DMS153 treated with DMSO at 0.1 percent for 48 hours (cell line): ENCODE data around the gene EP300.
"Not testable (repeated sequence)": the region's sequence is repeated elsewhere in the genome, so short reads cannot be mapped to it uniquely, and the experiment has no call there.

Experiments used
- DNase-seq: peaks from one replicate; lab custom pipeline; 2025; ENCODE audit not compliant: unreplicated experiment; lab: John Stamatoyannopoulos, UW

The EP300 gene

GRCh38 chr22:41092023-41092817 lies at the start of gene EP300:
TSS of gene EP300 (plus strand) at chr22:41092592. CDS start at chr22:41093005, 413 bp downstream.
- DNase-seq, result no peak

- no peak for DNase-seq
Observed at GRCh38 chr22:41043722-41044121, 48.7 kb upstream of the EP300 start.

GRCh38 chr22:41045575-41045974 lies 46.8 kb upstream of the EP300 start:
- not testable (repeated sequence) for DNase-seq

- DNase-seq, result no peak
Observed at GRCh38 chr22:41047801-41048211, 44.6 kb upstream of the EP300 start.

GRCh38 chr22:41048345-41048744 lies 44.0 kb upstream of the EP300 start:
- DNase-seq, result not testable (repeated sequence)

GRCh38 chr22:41048791-41049717 lies 43.3 kb upstream of the EP300 start:
- peak; percentile 58 for DNase-seq

- not testable (repeated sequence) for DNase-seq
Observed at GRCh38 chr22:41049795-41050194, 42.6 kb upstream of the EP300 start.

- no peak for DNase-seq
Observed at GRCh38 chr22:41050883-41051282, 41.5 kb upstream of the EP300 start.

GRCh38 chr22:41052661-41053490 lies 39.5 kb upstream of the EP300 start:
- DNase-seq, result no peak

GRCh38 chr22:41057076-41057475 lies 35.3 kb upstream of the EP300 start:
- DNase-seq, result no peak

- DNase-seq, result no peak
Observed at GRCh38 chr22:41062146-41062545, 30.2 kb upstream of the EP300 start.

GRCh38 chr22:41064326-41064725 lies 28.1 kb upstream of the EP300 start:
- DNase-seq, result not testable (repeated sequence)

GRCh38 chr22:41066341-41066740 lies 26.1 kb upstream of the EP300 start:
- not testable (repeated sequence) for DNase-seq

GRCh38 chr22:41067968-41068367 lies 24.4 kb upstream of the EP300 start:
- DNase-seq, result not testable (repeated sequence)

- DNase-seq, result no peak
Observed at GRCh38 chr22:41070665-41071331, 21.6 kb upstream of the EP300 start.

GRCh38 chr22:41074061-41074460 lies 18.3 kb upstream of the EP300 start:
- no peak for DNase-seq

GRCh38 chr22:41074466-41074865 lies 17.9 kb upstream of the EP300 start:
- no peak for DNase-seq

- DNase-seq, result no peak
Observed at GRCh38 chr22:41074941-41075710, 17.3 kb upstream of the EP300 start.

- DNase-seq, result no peak
Observed at GRCh38 chr22:41075946-41076345, 16.4 kb upstream of the EP300 start.

- DNase-seq, result no peak
Observed at GRCh38 chr22:41076857-41077256, 15.5 kb upstream of the EP300 start.
